Renal cortical epithelial cell (primary cell): ENCODE results near the gene TEKT2. TPM values are rescaled to one million over a fixed set of nuclear protein-coding genes. Genes with fewer than 3 reads are reported as not detected.

Experiments used
- DNase-seq: peaks from one replicate; pipeline ENCODE4 v3.0.0-alpha.2; 2011; ENCODE audit warnings: low read depth
- total RNA-seq: library from RNA; depleted of rRNA; stranded (reverse); fragments of >200 nt; gene quantifications from 2 replicates; pipeline ENCODE4 v1.2.3, GENCODE V29; 2014

Gene TEKT2
- 0.35 and 1.4 TPM in 2 replicates for total RNA-seq

- no peak for DNase-seq
Measured at GRCh38 chr1:36083635-36084496, at the start of gene TEKT2. Gene TEKT2, plus strand, starts transcription at chr1:36084094. Its CDS starts 828 bp downstream, at chr1:36084922.

GRCh38 chr1:36034692-36035091 is 49.2 kb upstream of the TEKT2 start:
- DNase-seq, result peak; percentile 94

GRCh38 chr1:36035154-36035553 is 48.7 kb upstream of the TEKT2 start:
- DNase-seq, result no peak

- DNase-seq, result no peak
Measured at GRCh38 chr1:36040238-36040637, 43.7 kb upstream of the TEKT2 start.

GRCh38 chr1:36051821-36052220 is 32.1 kb upstream of the TEKT2 start:
- no peak for DNase-seq

- DNase-seq, result no peak
Measured at GRCh38 chr1:36053978-36054377, 29.9 kb upstream of the TEKT2 start.

- no peak for DNase-seq
Measured at GRCh38 chr1:36055706-36056105, 28.2 kb upstream of the TEKT2 start.

- DNase-seq, result no peak
Measured at GRCh38 chr1:36062315-36062714, 21.6 kb upstream of the TEKT2 start.

- DNase-seq, result no peak
Measured at GRCh38 chr1:36067871-36068270, 16.0 kb upstream of the TEKT2 start.

GRCh38 chr1:36068866-36069265 is 15.0 kb upstream of the TEKT2 start:
- DNase-seq, result peak; percentile 51

GRCh38 chr1:36070349-36070748 is 13.5 kb upstream of the TEKT2 start:
- no peak for DNase-seq

GRCh38 chr1:36076979-36077573 is 6.8 kb upstream of the TEKT2 start:
- DNase-seq, result no peak

- no peak for DNase-seq
Measured at GRCh38 chr1:36080236-36080635, 3.7 kb upstream of the TEKT2 start.

GRCh38 chr1:36080801-36081200 is 3.1 kb upstream of the TEKT2 start:
- no peak for DNase-seq

- no peak for DNase-seq
Measured at GRCh38 chr1:36081926-36082485, 1.9 kb upstream of the TEKT2 start.

GRCh38 chr1:36083219-36083618 is 675 bp upstream of the TEKT2 start:
- no peak for DNase-seq

- DNase-seq, result peak; percentile 27
Measured at GRCh38 chr1:36084497-36085115, 712 bp downstream of the TEKT2 start.

GRCh38 chr1:36085126-36085525 is 1.2 kb downstream of the TEKT2 start:
- DNase-seq, result no peak

GRCh38 chr1:36085686-36086526 is 2.0 kb downstream of the TEKT2 start:
- no peak for DNase-seq

- no peak for DNase-seq
Measured at GRCh38 chr1:36086529-36087232, 2.8 kb downstream of the TEKT2 start.
